ENCODE results near the gene CFAP68.
A peak's percentile ranks its signal among the peaks of the same experiment; 100 is the strongest.

CFAP68 gene

DNA sequence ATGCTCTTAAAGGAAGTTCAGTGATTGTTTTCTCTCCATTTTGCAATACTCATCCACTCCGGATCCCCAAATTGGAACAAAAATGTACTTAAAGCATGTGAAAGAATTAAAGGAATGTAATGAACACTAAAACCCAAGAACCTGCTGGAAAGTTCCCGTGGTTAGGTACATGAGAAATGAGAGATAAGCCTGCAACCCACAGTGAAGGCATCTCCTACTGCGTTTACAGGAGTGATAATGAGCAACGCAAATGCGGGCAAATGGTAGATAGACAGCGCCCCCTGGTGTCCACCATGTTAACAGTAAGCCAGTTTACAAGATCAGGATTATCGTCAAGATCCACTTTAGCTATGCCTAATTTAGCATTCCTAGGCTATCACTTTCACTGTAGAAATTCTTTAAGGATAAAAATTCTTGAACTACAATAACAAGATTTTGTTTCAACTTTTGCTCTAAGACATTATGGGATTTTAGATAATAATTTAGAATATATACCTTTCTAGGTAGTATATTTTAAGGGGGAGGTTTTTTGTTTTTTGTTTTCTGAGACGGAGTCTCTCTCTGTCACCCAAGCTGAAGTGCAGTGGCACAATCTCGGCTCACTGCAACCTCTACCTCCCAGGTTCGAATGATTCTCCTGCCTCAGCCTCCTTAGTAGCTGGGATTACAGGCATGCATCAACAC, 37.8 kb upstream of the CFAP68 start:
- no peaks in the 10 kb centered on the region for H3K9me3 ChIP-seq (ENCODE audit: control insufficient read depth in 5 of 5, low read length in 5 of 5)
- peaks cover 0 to 72% (median 38%) of the 10 kb centered on the region in 5 donors for H3K4me1 ChIP-seq (ENCODE audit: control insufficient read depth in 5 of 5, insufficient read depth in 5 of 5, low read length in 5 of 5)
- H3K36me3 ChIP-seq (ENCODE audit: control insufficient read depth in 5 of 5, insufficient read depth in 5 of 5, low read length in 5 of 5) = peaks cover 0 to 20% (median 16%) of the 10 kb centered on the region in 5 donors
- peak overlapping the region in 3 of 5 donors; percentile 1 to 56 (median 38) for H3K9ac ChIP-seq (ENCODE audit: low read length in 5 of 5)
- no peak overlapping the region for H3K4me3 ChIP-seq (ENCODE audit: low read depth in 1 of 5, low read length in 5 of 5)
- H3K27me3 ChIP-seq (ENCODE audit: control insufficient read depth in 5 of 5, insufficient read depth in 4 of 5, low read length in 5 of 5) = no peaks in the 10 kb centered on the region
- H3K27ac ChIP-seq (ENCODE audit: low read depth, low read length) = peak overlapping the region; percentile 98

DNA sequence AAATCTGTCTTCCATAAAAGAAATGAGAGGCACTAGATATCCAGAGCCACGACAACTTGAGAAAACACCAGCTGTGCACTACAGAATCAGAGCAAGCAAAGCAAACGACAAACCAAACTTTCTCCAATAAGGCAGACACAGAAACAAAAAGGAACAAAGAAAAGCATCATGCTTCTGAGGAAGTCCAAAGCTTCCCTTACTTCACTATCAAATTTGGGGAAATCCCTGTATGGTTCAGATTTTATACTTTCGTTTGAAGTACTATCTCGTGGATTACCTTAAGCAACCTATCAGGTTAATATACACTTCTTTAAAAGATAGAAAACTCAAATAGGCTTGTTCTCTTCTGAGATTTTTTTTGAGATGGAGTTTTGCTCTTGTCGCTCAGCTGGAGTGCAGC, 35.7 kb upstream of the CFAP68 start:
- H3K27ac ChIP-seq (ENCODE audit: low read depth, low read length) = peak overlapping the region; percentile 98
- H3K9me3 ChIP-seq (ENCODE audit: control insufficient read depth in 5 of 5, low read length in 5 of 5) = no peaks in the 10 kb centered on the region
- peaks cover 0 to 73% (median 43%) of the 10 kb centered on the region in 5 donors for H3K4me1 ChIP-seq (ENCODE audit: control insufficient read depth in 5 of 5, insufficient read depth in 5 of 5, low read length in 5 of 5)
- H3K9ac ChIP-seq (ENCODE audit: low read length in 5 of 5) = peak overlapping the region in 1 of 5 donors; percentile 93
- H3K36me3 ChIP-seq (ENCODE audit: control insufficient read depth in 5 of 5, insufficient read depth in 5 of 5, low read length in 5 of 5) = peaks cover 0 to 17% (median 9%) of the 10 kb centered on the region in 5 donors
- no peak overlapping the region for H3K4me3 ChIP-seq (ENCODE audit: low read depth in 1 of 5, low read length in 5 of 5)
- no peaks in the 10 kb centered on the region for H3K27me3 ChIP-seq (ENCODE audit: control insufficient read depth in 5 of 5, insufficient read depth in 4 of 5, low read length in 5 of 5)

DNA sequence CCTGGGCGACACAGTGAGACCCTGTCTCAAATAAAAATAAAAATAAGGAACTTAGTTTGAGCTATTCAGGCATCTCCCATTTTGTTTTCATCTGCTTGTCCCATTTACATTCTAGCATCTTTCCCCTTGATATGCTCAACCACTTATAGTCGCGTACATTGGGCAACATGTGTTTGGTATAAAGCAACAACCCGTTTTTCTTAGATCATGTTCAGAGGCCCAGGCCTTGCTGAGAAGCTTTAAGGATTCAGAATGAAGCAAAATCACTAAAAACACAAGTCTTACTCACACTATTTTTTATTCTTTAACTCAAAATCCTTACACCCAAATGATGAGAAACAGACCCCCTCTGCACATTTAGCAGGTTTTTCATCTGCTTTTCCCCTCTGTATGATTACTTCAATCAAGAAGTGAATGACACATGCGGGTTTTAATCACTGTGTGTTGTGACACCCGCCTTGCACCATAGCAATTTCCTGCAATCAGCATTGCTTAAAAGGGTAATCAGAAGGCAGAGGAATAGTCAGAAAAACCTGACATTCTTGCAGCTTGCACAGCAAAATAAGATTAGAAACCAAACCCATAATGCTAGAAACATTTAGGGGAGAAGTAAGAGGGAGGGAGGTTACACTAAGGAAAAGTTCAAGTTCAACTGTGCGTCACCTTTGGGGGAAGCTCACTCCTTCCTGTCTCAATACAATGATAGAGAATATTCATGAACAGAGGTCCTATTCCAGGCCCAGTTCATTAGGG, 33.9 kb upstream of the CFAP68 start:
- Histone ChIP-seq H3K36me3 (ENCODE audit: control insufficient read depth in 5 of 5, insufficient read depth in 5 of 5, low read length in 5 of 5) (peaks cover 6 to 22% (median 10%) of the 10 kb centered on the region in 5 donors), H3K27me3 (ENCODE audit: control insufficient read depth in 5 of 5, insufficient read depth in 4 of 5, low read length in 5 of 5) (no peaks in the 10 kb centered on the region), H3K4me3 (ENCODE audit: low read depth in 1 of 5, low read length in 5 of 5) (no peak overlapping the region), H3K4me1 (ENCODE audit: control insufficient read depth in 5 of 5, insufficient read depth in 5 of 5, low read length in 5 of 5) (peaks cover 0 to 65% (median 40%) of the 10 kb centered on the region in 5 donors), H3K9me3 (ENCODE audit: control insufficient read depth in 5 of 5, low read length in 5 of 5) (no peaks in the 10 kb centered on the region), H3K9ac (ENCODE audit: low read length in 5 of 5) (peak overlapping the region in 4 of 5 donors; percentile 0 to 93 (median 37)), H3K27ac (ENCODE audit: low read depth, low read length) (peak overlapping the region; percentile 98)

DNA sequence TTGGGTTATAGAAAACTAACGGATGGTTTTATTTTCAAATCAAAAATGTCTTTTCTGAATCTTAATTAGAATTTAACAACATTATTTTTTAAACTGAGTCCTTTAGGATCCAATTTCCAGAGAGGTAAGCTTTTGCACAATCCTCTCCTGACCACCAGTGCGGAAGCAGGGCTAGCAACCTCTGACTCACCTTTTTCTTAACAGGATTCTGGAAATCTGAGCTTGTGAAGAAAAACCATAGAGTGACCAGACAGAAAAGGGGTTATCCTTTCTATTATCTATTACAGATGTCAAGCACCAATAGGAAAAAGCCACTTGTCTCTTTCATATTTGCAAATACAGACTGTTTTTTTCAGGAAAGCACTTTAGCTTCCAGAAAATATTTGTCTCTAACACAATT, 33.3 kb upstream of the CFAP68 start:
- H3K36me3 ChIP-seq (ENCODE audit: control insufficient read depth in 5 of 5, insufficient read depth in 5 of 5, low read length in 5 of 5) = peaks cover 6 to 22% (median 10%) of the 10 kb centered on the region in 5 donors

DNA sequence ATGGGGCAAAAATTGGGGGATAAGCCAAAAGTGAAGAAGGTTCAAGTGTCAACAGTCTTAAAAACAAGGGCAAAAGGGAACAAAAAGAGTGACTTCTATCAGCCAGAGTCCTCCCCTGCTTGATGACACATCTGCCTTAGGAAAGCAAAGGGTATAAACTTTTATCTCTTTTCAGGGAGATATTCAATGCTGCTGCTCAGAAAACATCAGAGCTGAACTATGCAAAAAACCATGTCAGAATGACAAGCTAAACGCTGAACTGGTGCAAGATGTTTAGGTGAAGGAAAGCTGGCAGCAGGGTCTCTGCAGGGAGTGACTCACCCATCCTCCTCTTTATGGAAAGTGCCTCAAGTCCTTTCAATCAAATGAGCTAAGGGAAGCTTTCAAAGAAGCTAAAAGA, 32.7 kb upstream of the CFAP68 start:
- peaks cover 6 to 23% (median 10%) of the 10 kb centered on the region in 5 donors for H3K36me3 ChIP-seq (ENCODE audit: control insufficient read depth in 5 of 5, insufficient read depth in 5 of 5, low read length in 5 of 5)
- no peaks in the 10 kb centered on the region for H3K9me3 ChIP-seq (ENCODE audit: control insufficient read depth in 5 of 5, low read length in 5 of 5)
- peak overlapping the region; percentile 98 for H3K27ac ChIP-seq (ENCODE audit: low read depth, low read length)
- peaks cover 0 to 61% (median 42%) of the 10 kb centered on the region in 5 donors for H3K4me1 ChIP-seq (ENCODE audit: control insufficient read depth in 5 of 5, insufficient read depth in 5 of 5, low read length in 5 of 5)
- no peak overlapping the region for H3K4me3 ChIP-seq (ENCODE audit: low read depth in 1 of 5, low read length in 5 of 5)
- peak overlapping the region in 4 of 5 donors; percentile 11 to 93 (median 69) for H3K9ac ChIP-seq (ENCODE audit: low read length in 5 of 5)
- H3K27me3 ChIP-seq (ENCODE audit: control insufficient read depth in 5 of 5, insufficient read depth in 4 of 5, low read length in 5 of 5) = no peaks in the 10 kb centered on the region

More for the DNA sequence above, 33.3 kb upstream of the CFAP68 start:
- Histone ChIP-seq H3K9ac (ENCODE audit: low read length in 5 of 5) (peak overlapping the region; percentile 2 to 93 (median 66)), H3K4me1 (ENCODE audit: control insufficient read depth in 5 of 5, insufficient read depth in 5 of 5, low read length in 5 of 5) (peaks cover 0 to 63% (median 40%) of the 10 kb centered on the region in 5 donors), H3K27me3 (ENCODE audit: control insufficient read depth in 5 of 5, insufficient read depth in 4 of 5, low read length in 5 of 5) (no peaks in the 10 kb centered on the region), H3K27ac (ENCODE audit: low read depth, low read length) (peak overlapping the region; percentile 98), H3K4me3 (ENCODE audit: low read depth in 1 of 5, low read length in 5 of 5) (no peak overlapping the region), H3K9me3 (ENCODE audit: control insufficient read depth in 5 of 5, low read length in 5 of 5) (no peaks in the 10 kb centered on the region)

DNA sequence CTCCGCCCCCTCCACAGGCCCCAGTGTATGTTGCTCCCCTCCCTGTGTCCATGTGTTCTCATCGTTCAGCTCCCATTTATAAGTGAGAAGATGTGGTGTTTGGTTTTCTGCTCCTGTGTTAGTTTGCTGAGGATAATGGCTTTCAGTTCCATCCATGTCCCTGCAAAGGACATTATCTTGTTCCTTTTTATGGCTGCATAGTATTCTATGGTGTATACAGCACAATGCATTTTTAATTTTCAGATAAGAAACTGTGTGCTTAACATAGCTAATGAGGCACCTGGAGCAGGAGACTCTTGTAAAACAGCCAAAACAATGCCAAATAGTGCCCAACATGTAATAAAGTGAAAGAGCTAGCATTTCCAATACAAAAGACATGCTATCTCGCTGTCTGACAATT, 29.7 kb upstream of the CFAP68 start:
- peaks cover 0 to 40% (median 31%) of the 10 kb centered on the region in 5 donors for H3K4me1 ChIP-seq (ENCODE audit: control insufficient read depth in 5 of 5, insufficient read depth in 5 of 5, low read length in 5 of 5)
- H3K9me3 ChIP-seq (ENCODE audit: control insufficient read depth in 5 of 5, low read length in 5 of 5) = no peaks in the 10 kb centered on the region
- H3K27me3 ChIP-seq (ENCODE audit: control insufficient read depth in 5 of 5, insufficient read depth in 4 of 5, low read length in 5 of 5) = no peaks in the 10 kb centered on the region
- H3K27ac ChIP-seq (ENCODE audit: low read depth, low read length) = no peak overlapping the region
- H3K4me3 ChIP-seq (ENCODE audit: low read depth in 1 of 5, low read length in 5 of 5) = no peak overlapping the region
- H3K36me3 ChIP-seq (ENCODE audit: control insufficient read depth in 5 of 5, insufficient read depth in 5 of 5, low read length in 5 of 5) = peaks cover 12 to 43% (median 18%) of the 10 kb centered on the region in 5 donors
- no peak overlapping the region for H3K9ac ChIP-seq (ENCODE audit: low read length in 5 of 5)

DNA sequence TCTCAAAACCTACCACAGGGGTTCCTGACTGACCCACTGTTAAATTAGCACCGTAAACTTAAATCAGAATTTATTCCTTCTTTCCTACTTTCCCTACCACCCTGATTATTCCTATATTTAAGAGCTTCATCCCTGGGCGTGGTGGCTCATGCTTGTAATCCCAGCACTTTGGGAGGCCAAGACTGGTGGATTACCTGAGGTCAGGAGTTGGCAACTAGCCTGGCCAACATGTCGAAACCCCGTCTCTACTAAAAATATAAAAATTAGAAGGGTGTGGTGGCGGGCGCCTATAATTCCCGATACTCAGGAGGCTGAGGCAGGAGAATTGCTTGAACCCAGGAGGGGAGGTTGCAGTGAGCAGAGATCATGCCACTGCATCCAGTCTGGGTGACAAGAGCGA, 28.3 kb upstream of the CFAP68 start:
- Histone ChIP-seq H3K4me1 (ENCODE audit: control insufficient read depth in 5 of 5, insufficient read depth in 5 of 5, low read length in 5 of 5) (peaks cover 0 to 25% (median 19%) of the 10 kb centered on the region in 5 donors), H3K9me3 (ENCODE audit: control insufficient read depth in 5 of 5, low read length in 5 of 5) (no peaks in the 10 kb centered on the region), H3K27me3 (ENCODE audit: control insufficient read depth in 5 of 5, insufficient read depth in 4 of 5, low read length in 5 of 5) (no peaks in the 10 kb centered on the region), H3K27ac (ENCODE audit: low read depth, low read length) (peak overlapping the region; percentile 63), H3K36me3 (ENCODE audit: control insufficient read depth in 5 of 5, insufficient read depth in 5 of 5, low read length in 5 of 5) (peaks cover 17 to 50% (median 26%) of the 10 kb centered on the region in 5 donors), H3K9ac (ENCODE audit: low read length in 5 of 5) (peak overlapping the region in 3 of 5 donors; percentile 20 to 68 (median 62)), H3K4me3 (ENCODE audit: low read depth in 1 of 5, low read length in 5 of 5) (no peak overlapping the region)

DNA sequence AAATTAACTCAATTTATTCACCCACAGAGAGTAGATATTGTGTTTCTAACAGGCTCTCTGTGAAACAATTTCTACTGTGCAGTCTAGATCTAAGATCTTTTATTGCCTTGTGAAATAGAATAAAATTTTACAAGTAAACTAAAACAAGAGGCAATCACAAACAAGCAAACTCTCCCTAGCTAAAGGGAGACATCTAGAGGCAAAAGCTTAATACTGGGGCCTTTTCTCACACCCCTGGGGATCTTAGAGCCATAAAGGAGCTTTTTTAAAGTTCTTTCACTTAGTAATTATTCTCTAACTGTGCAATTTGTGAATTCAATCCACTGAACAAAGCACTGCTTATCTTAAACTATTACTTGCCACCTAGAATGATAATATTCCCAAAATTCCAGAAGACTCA, 27.7 kb upstream of the CFAP68 start:
- no peak overlapping the region for H3K4me3 ChIP-seq (ENCODE audit: low read depth in 1 of 5, low read length in 5 of 5)
- peak overlapping the region in 2 of 5 donors; percentile 21 to 62 for H3K9ac ChIP-seq (ENCODE audit: low read length in 5 of 5)
- no peaks in the 10 kb centered on the region for H3K27me3 ChIP-seq (ENCODE audit: control insufficient read depth in 5 of 5, insufficient read depth in 4 of 5, low read length in 5 of 5)
- H3K27ac ChIP-seq (ENCODE audit: low read depth, low read length) = peak overlapping the region; percentile 63
- peaks cover 0 to 20% (median 14%) of the 10 kb centered on the region in 5 donors for H3K4me1 ChIP-seq (ENCODE audit: control insufficient read depth in 5 of 5, insufficient read depth in 5 of 5, low read length in 5 of 5)
- peaks cover 17 to 50% (median 26%) of the 10 kb centered on the region in 5 donors for H3K36me3 ChIP-seq (ENCODE audit: control insufficient read depth in 5 of 5, insufficient read depth in 5 of 5, low read length in 5 of 5)
- H3K9me3 ChIP-seq (ENCODE audit: control insufficient read depth in 5 of 5, low read length in 5 of 5) = no peaks in the 10 kb centered on the region

DNA sequence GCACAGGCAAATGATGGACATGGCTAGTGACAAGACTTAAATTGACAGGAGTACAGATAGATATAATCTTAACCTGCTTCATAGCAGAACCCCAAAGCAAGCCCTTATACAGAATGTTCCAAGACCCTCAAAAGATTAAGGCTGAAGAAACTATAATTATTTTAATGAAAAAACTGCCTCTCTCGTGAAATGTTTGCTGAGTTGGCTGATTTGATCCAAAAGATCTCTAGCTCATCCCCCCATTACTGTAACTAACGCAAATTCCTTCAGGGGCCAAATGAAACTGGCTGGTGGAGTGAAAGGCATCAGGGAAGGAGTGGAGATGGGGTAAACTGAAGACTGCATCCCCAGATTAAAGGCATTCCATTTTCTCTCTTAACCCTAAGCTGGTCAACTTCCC, 27.2 kb upstream of the CFAP68 start:
- H3K27ac ChIP-seq (ENCODE audit: low read depth, low read length) = peak overlapping the region; percentile 63
- no peak overlapping the region for H3K4me3 ChIP-seq (ENCODE audit: low read depth in 1 of 5, low read length in 5 of 5)
- no peaks in the 10 kb centered on the region for H3K9me3 ChIP-seq (ENCODE audit: control insufficient read depth in 5 of 5, low read length in 5 of 5)
- H3K27me3 ChIP-seq (ENCODE audit: control insufficient read depth in 5 of 5, insufficient read depth in 4 of 5, low read length in 5 of 5) = no peaks in the 10 kb centered on the region
- H3K36me3 ChIP-seq (ENCODE audit: control insufficient read depth in 5 of 5, insufficient read depth in 5 of 5, low read length in 5 of 5) = peaks cover 17 to 50% (median 28%) of the 10 kb centered on the region in 5 donors
- peaks cover 0 to 15% (median 9%) of the 10 kb centered on the region in 5 donors for H3K4me1 ChIP-seq (ENCODE audit: control insufficient read depth in 5 of 5, insufficient read depth in 5 of 5, low read length in 5 of 5)
- H3K9ac ChIP-seq (ENCODE audit: low read length in 5 of 5) = peak overlapping the region in 2 of 5 donors; percentile 21 to 62

DNA sequence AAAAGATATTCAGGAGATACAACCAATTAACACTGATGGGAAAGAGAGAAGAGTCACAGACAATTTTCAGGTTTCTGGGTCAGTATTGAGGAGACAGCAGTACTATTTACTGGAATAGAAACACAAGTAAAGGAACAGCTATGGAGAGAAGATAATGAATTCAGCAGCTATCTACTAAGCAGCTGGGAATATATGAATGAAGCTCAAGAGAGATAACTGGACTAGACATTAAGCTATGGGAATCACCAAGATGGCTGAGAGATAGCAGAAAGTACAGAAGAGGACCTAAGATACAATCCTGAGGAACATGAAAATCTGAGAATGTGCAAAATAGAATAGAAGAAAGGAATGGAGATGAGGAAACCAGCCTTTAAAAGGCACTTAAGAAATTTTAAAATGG, 23.8 kb upstream of the CFAP68 start:
- peaks cover 0 to 5% (median 0%) of the 10 kb centered on the region in 5 donors for H3K4me1 ChIP-seq (ENCODE audit: control insufficient read depth in 5 of 5, insufficient read depth in 5 of 5, low read length in 5 of 5)
- no peak overlapping the region for H3K4me3 ChIP-seq (ENCODE audit: low read depth in 1 of 5, low read length in 5 of 5)
- no peaks in the 10 kb centered on the region for H3K27me3 ChIP-seq (ENCODE audit: control insufficient read depth in 5 of 5, insufficient read depth in 4 of 5, low read length in 5 of 5)
- peaks cover 34 to 68% (median 38%) of the 10 kb centered on the region in 5 donors for H3K36me3 ChIP-seq (ENCODE audit: control insufficient read depth in 5 of 5, insufficient read depth in 5 of 5, low read length in 5 of 5)
- H3K9ac ChIP-seq (ENCODE audit: low read length in 5 of 5) = no peak overlapping the region
- no peak overlapping the region for H3K27ac ChIP-seq (ENCODE audit: low read depth, low read length)
- H3K9me3 ChIP-seq (ENCODE audit: control insufficient read depth in 5 of 5, low read length in 5 of 5) = no peaks in the 10 kb centered on the region
